HepG2 (cell line): ENCODE measurements around the gene KRTAP29-1. TPM values are rescaled to one million over a fixed set of nuclear protein-coding genes. Genes with fewer than 3 reads are reported as not detected.
A peak's percentile ranks its signal among the peaks of the same experiment; 100 is the strongest.

Source experiments
- ATAD3A ChIP-seq: sonication (generic); formaldehyde crosslinking; IDR thresholded peaks from 2 replicates; pipeline ENCODE4 v1.4.0; 2020; ENCODE audit warnings: missing genetic modification reagents
- CHCHD3 ChIP-seq: sonication (generic); formaldehyde crosslinking; IDR thresholded peaks from 2 replicates; pipeline ENCODE4 v1.8.0; 2022; ENCODE audit warnings: mild to moderate bottlenecking, missing genetic modification reagents, moderate library complexity
- ELF3 ChIP-seq: IDR thresholded peaks from 2 replicates; pipeline ENCODE4 v1.6.1; 2016; ENCODE audit warnings: missing genetic modification reagents, missing compliant biosample characterization
- ERF ChIP-seq: IDR thresholded peaks from 2 replicates; pipeline ENCODE4 v1.6.1; 2018; ENCODE audit warnings: missing biosample characterization, missing genetic modification reagents
- FOSL2 ChIP-seq: sonication (generic); formaldehyde crosslinking; IDR thresholded peaks from 2 replicates; pipeline ENCODE4 v1.4.0; 2020; ENCODE audit warnings: missing genetic modification reagents
- GTF3A ChIP-seq: sonication (generic); formaldehyde crosslinking; conservative IDR thresholded peaks from 2 replicates; pipeline ENCODE4 v1.4.0; 2020; ENCODE audit warnings: mild to moderate bottlenecking, missing genetic modification reagents
- KLF12 ChIP-seq: sonication (generic); formaldehyde crosslinking; IDR thresholded peaks from 2 replicates; pipeline ENCODE4 v1.4.0; 2020; ENCODE audit warnings: missing genetic modification reagents, borderline replicate concordance
- MTERF4 ChIP-seq: sonication (generic); formaldehyde crosslinking; IDR thresholded peaks from 2 replicates; pipeline ENCODE4 v1.8.0; 2023; ENCODE audit warnings: mild to moderate bottlenecking, missing genetic modification reagents
- PITX1 ChIP-seq: sonication (generic); formaldehyde crosslinking; IDR thresholded peaks from 2 replicates; pipeline ENCODE4 v1.5.1; 2020; ENCODE audit warnings: mild to moderate bottlenecking, missing genetic modification reagents
- U2AF1 ChIP-seq: fragments of 200-400 bp; formaldehyde crosslinking; optimal IDR thresholded peaks from 2 replicates; pipeline ENCODE3; 2017; ENCODE audit warnings: mild to moderate bottlenecking, low read depth, low read length
- UBTF ChIP-seq: sonication (generic); formaldehyde crosslinking; IDR thresholded peaks from 2 replicates; pipeline ENCODE4 v1.4.0; 2020; ENCODE audit warnings: mild to moderate bottlenecking, missing genetic modification reagents
- ZNF282 ChIP-seq: fragments of 450-650 bp; IDR thresholded peaks from 2 replicates; pipeline ENCODE4 v1.6.1; 2018; ENCODE audit not compliant: partially characterized antibody
- ZSCAN22 ChIP-seq: sonication (generic); formaldehyde crosslinking; IDR thresholded peaks from 2 replicates; pipeline ENCODE4 v1.4.0; 2020; ENCODE audit warnings: mild to moderate bottlenecking, missing genetic modification reagents
- polyA plus RNA-seq, 8 experiments: library from polyadenylated mRNA; depleted of rRNA in 3 of 8; stranded (reverse) in 7 of 8; unstranded in 1 of 8; fragments of >200 nt; fragmentation: Illumina TruSeq in 4 of 8; extraction: Trizol in 4 of 8; gene quantifications; 2 replicates each; pipeline versions ENCODE4 v1.2.1 to v1.2.3, GENCODE V29; 2011 to 2016; ENCODE audit warnings: low read depth in 4 of 8, missing spikeins in 1 of 8, mixed read lengths in 1 of 8; ENCODE audit not compliant: insufficient read depth in 1 of 8
- total RNA-seq, 5 experiments: library from RNA; depleted of rRNA; stranded (reverse); fragments of >200 nt; fragmentation: Illumina TruSeq; extraction: Trizol; gene quantifications; 2 replicates each; pipeline ENCODE4 v1.2.3, GENCODE V29; 2016; ENCODE audit warnings: low read depth in 1 of 5
- TF ChIP-seq, protein P1 (sequence below): sonication (generic); formaldehyde crosslinking; IDR thresholded peaks from 2 replicates; pipeline ENCODE4 v1.5.0; 2020; ENCODE audit warnings: mild to moderate bottlenecking, missing genetic modification reagents
- TF ChIP-seq, protein P2 (sequence below): sonication (generic); formaldehyde crosslinking; IDR thresholded peaks from 2 replicates; pipeline ENCODE4 v1.4.0; 2020; ENCODE audit warnings: missing genetic modification reagents, borderline replicate concordance
- TF ChIP-seq, protein P3 (sequence below): sonication (generic); formaldehyde crosslinking; IDR thresholded peaks from 2 replicates; pipeline ENCODE4 v1.4.0; 2020; ENCODE audit warnings: missing genetic modification reagents
- TF ChIP-seq, protein P4 (sequence below): sonication (generic); formaldehyde crosslinking; IDR thresholded peaks from 2 replicates; pipeline ENCODE4 v1.8.0; 2022; ENCODE audit warnings: mild to moderate bottlenecking, missing genetic modification reagents, borderline replicate concordance

Gene KRTAP29-1
- total and polyA plus RNA-seq, 2 of the 13 experiments (the other 11 are each of a cell fraction or from before 2014, with no cell fraction given) = not detected

DNA sequence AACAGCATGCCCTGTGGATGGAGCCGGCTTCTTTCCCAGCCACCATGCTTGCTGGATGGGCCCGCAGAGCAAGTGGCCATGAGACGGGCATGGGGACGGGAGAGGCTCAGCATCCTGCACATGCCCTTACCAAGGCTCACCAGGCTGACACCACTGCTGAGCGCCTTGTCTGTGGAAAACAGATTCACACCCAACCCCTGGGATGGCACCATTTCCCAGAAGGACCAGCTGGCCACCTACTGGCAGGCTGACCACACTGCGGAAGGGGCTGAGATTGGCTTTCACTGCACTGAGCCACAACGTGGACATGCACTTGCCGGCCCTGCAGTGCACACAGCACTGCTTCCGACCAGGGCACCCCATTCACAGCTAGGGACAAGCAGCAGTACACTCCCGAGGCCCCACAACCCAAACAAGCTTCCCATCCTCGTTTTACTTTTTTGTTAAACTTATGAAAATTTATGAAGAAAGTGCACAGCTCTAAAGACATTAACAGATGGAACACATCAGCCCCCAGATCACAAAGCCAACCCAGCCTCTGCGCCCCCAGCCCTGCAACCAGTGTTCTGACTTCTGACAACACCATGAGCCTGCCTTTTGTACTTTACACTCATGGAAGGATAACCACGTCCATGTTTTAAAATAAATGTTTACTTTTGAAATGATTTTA is 26.8 kb upstream of the KRTAP29-1 start (continued):
- TF ChIP-seq, protein P1, sequence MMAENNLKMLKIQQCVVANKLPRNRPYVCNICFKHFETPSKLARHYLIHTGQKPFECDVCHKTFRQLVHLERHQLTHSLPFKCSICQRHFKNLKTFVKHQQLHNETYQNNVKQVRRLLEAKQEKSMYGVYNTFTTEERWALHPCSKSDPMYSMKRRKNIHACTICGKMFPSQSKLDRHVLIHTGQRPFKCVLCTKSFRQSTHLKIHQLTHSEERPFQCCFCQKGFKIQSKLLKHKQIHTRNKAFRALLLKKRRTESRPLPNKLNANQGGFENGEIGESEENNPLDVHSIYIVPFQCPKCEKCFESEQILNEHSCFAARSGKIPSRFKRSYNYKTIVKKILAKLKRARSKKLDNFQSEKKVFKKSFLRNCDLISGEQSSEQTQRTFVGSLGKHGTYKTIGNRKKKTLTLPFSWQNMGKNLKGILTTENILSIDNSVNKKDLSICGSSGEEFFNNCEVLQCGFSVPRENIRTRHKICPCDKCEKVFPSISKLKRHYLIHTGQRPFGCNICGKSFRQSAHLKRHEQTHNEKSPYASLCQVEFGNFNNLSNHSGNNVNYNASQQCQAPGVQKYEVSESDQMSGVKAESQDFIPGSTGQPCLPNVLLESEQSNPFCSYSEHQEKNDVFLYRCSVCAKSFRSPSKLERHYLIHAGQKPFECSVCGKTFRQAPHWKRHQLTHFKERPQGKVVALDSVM = no peak
- TF ChIP-seq, protein P2, sequence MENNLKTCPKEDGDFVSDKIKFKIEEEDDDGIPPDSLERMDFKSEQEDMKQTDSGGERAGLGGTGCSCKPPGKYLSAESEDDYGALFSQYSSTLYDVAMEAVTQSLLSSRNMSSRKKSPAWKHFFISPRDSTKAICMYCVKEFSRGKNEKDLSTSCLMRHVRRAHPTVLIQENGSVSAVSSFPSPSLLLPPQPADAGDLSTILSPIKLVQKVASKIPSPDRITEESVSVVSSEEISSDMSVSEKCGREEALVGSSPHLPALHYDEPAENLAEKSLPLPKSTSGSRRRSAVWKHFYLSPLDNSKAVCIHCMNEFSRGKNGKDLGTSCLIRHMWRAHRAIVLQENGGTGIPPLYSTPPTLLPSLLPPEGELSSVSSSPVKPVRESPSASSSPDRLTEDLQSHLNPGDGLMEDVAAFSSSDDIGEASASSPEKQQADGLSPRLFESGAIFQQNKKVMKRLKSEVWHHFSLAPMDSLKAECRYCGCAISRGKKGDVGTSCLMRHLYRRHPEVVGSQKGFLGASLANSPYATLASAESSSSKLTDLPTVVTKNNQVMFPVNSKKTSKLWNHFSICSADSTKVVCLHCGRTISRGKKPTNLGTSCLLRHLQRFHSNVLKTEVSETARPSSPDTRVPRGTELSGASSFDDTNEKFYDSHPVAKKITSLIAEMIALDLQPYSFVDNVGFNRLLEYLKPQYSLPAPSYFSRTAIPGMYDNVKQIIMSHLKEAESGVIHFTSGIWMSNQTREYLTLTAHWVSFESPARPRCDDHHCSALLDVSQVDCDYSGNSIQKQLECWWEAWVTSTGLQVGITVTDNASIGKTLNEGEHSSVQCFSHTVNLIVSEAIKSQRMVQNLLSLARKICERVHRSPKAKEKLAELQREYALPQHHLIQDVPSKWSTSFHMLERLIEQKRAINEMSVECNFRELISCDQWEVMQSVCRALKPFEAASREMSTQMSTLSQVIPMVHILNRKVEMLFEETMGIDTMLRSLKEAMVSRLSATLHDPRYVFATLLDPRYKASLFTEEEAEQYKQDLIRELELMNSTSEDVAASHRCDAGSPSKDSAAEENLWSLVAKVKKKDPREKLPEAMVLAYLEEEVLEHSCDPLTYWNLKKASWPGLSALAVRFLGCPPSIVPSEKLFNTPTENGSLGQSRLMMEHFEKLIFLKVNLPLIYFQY (CRISPR knock-in tag) = no peak
- no peak for TF ChIP-seq CHCHD3 (CRISPR knock-in tag)
- no peak for TF ChIP-seq ZSCAN22 (CRISPR knock-in tag)
- TF ChIP-seq, protein P3, sequence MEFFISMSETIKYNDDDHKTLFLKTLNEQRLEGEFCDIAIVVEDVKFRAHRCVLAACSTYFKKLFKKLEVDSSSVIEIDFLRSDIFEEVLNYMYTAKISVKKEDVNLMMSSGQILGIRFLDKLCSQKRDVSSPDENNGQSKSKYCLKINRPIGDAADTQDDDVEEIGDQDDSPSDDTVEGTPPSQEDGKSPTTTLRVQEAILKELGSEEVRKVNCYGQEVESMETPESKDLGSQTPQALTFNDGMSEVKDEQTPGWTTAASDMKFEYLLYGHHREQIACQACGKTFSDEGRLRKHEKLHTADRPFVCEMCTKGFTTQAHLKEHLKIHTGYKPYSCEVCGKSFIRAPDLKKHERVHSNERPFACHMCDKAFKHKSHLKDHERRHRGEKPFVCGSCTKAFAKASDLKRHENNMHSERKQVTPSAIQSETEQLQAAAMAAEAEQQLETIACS (CRISPR knock-in tag) = no peak
- TF ChIP-seq, protein P4, sequence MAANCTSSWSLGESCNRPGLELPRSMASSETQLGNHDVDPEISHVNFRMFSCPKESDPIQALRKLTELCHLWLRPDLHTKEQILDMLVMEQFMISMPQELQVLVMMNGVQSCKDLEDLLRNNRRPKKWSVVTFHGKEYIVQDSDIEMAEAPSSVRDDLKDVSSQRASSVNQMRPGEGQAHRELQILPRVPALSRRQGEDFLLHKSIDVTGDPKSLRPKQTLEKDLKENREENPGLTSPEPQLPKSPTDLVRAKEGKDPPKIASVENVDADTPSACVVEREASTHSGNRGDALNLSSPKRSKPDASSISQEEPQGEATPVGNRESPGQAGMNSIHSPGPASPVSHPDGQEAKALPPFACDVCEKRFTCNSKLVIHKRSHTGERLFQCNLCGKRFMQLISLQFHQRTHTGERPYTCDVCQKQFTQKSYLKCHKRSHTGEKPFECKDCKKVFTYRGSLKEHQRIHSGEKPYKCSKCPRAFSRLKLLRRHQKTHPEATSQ = no peak
- no peak for TF ChIP-seq U2AF1
- TF ChIP-seq UBTF = 0 out of 2 replicates have a peak, but pooled peaks have one; percentile 31
- 0 out of 2 replicates have a peak, but pooled peaks have one; percentile 26 for TF ChIP-seq ERF (CRISPR knock-in tag)
- no peak for TF ChIP-seq MTERF4 (CRISPR knock-in tag)
- peak; percentile 45; the same call in 1 of the 2 replicates for TF ChIP-seq ELF3
- peak; percentile 31; the same call in 1 of the 2 replicates for TF ChIP-seq PITX1
- peak; percentile 44 for TF ChIP-seq FOSL2 (CRISPR knock-in tag)
- no peak for TF ChIP-seq ATAD3A (CRISPR knock-in tag)
- TF ChIP-seq KLF12 (CRISPR knock-in tag) = no peak
- no peak for TF ChIP-seq ZNF282
- TF ChIP-seq GTF3A (CRISPR knock-in tag) = no peak
